SK-N-SH treated with all-trans-retinoic acid at 6 μM for 48 hours (cell line): ENCODE measurements around the gene CABP4.
"Not testable (repeated sequence)": the region's sequence is repeated elsewhere in the genome, so short reads cannot be mapped to it uniquely, and the experiment has no call there.

Source experiments
- GLIS3 ChIP-seq: fragments of 250-450 bp; sonication (Bioruptor Pico); IDR thresholded peaks from 2 replicates; pipeline ENCODE4 v1.5.0; 2020; ENCODE audit warnings: mild to moderate bottlenecking, moderate library complexity
- PPARA ChIP-seq: fragments of 250-450 bp; sonication (Bioruptor Pico); IDR thresholded peaks from 2 replicates; pipeline ENCODE4 v1.5.0; 2020; ENCODE audit warnings: mild to moderate bottlenecking, borderline replicate concordance
- SNAI2 ChIP-seq: fragments of 250-450 bp; sonication (Bioruptor Pico); IDR thresholded peaks from 2 replicates; pipeline ENCODE4 v1.5.0; 2020; ENCODE audit warnings: mild to moderate bottlenecking, moderate library complexity
- ZFP30 ChIP-seq: fragments of 450-650 bp; formaldehyde crosslinking; IDR thresholded peaks from 2 replicates; pipeline ENCODE4 v1.5.0; 2022; ENCODE audit warnings: mild to moderate bottlenecking, moderate library complexity

GRCh38 chr11:67427364-67427859 lies 27.7 kb upstream of the CABP4 start:
- TF ChIP-seq GLIS3; PPARA; ZFP30; SNAI2 (CRISPR knock-in tag): not testable (repeated sequence)
